ENCODE measurements around the gene ADGRG1.

DNA sequence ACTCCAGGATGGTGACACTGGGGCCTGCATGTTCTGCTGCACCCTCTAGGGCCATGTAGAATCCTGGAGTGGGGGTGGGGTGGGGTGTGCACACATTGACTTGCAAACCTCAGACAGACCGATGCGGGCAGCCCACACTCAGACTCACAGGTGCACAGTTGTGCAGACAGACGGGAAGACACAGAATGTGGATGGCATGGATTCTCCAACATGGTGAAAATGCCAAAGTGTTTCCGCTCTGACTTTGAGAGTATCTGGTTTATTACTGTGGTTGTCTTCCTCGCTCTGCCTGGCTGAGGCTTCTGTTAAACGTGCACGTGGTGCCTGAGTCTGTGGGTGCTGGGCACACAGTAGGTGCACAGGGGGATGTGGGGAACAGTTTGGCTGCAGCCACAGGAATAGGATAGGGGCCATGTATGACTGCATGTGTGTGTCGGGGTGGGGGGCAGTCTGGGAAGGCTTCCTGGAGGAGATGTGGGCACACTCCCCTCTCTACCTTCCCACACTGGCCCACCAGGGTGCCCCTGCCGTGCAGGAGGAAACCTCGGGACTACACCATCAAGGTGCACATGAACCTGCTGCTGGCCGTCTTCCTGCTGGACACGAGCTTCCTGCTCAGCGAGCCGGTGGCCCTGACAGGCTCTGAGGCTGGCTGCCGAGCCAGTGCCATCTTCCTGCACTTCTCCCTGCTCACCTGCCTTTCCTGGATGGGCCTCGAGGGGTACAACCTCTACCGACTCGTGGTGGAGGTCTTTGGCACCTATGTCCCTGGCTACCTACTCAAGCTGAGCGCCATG lies 30.6 kb downstream of the ADGRG1 start:
- TF ChIP-seq TAF1 (IDR thresholded peaks at IDR 0.05; ENCODE audit: borderline replicate concordance, low read depth, low read length), result no peak
- TF ChIP-seq, protein P1, sequence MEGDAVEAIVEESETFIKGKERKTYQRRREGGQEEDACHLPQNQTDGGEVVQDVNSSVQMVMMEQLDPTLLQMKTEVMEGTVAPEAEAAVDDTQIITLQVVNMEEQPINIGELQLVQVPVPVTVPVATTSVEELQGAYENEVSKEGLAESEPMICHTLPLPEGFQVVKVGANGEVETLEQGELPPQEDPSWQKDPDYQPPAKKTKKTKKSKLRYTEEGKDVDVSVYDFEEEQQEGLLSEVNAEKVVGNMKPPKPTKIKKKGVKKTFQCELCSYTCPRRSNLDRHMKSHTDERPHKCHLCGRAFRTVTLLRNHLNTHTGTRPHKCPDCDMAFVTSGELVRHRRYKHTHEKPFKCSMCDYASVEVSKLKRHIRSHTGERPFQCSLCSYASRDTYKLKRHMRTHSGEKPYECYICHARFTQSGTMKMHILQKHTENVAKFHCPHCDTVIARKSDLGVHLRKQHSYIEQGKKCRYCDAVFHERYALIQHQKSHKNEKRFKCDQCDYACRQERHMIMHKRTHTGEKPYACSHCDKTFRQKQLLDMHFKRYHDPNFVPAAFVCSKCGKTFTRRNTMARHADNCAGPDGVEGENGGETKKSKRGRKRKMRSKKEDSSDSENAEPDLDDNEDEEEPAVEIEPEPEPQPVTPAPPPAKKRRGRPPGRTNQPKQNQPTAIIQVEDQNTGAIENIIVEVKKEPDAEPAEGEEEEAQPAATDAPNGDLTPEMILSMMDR (IDR thresholded peaks at IDR 0.05), result no peak
- no peak for TF ChIP-seq EP300 (IDR thresholded peaks at IDR 0.05; ENCODE audit: borderline replicate concordance in 1 of 2, low read depth in 1 of 2, low read length in 1 of 2)
- TF ChIP-seq YY1 (IDR thresholded peaks at IDR 0.05; ENCODE audit: low read depth), result no peak
- no peak for TF ChIP-seq RFX5 (IDR thresholded peaks at IDR 0.05; ENCODE audit: low read length)
